Head of caudate nucleus (tissue), 42 donors: ENCODE measurements around the gene PIP5KL1.
A peak's percentile ranks its signal among the peaks of the same experiment; 100 is the strongest.

Experiments
- DNase-seq, 42 donors: peaks; one replicate each; pipeline versions ENCODE4 v3.0.0 to v3.0.0-alpha.2; 2020 to 2021; ENCODE audit warnings: mixed read lengths in 7 of 42
- intact Hi-C: fragments of 100-400 bp; cut with DNase I; formaldehyde crosslinking; loops from one replicate; pipeline ENCODE4 v1.15.0; 2022

Gene PIP5KL1

DNA sequence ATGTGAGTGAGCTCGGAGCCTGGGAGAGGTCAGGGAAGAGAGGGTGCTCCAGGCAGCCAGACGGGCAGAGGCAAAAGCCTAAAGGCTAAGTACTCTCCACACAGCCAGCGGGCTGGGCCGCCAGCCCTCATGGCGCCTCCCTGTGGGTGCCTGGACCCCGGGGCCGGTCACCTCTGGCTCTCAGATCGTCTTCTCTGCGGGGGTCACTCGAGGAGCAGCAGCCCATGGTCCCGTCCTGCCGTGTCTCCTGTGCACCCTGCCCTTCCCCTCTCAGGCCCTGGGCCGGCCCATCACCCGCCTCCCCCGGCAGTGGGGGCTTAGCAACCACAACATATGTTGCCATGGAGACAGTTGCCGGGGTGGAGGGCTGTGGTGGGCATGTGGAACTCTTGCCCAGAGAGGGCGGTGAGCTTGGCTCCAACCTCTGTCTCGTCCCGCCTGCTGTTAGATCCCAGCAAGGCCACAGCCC, 57.3 kb downstream of the PIP5KL1 start:
- DNase-seq = peak in 32 of 42 donors; percentile 17 to 84 (median 60)
- intact Hi-C loops = loop anchor here (5.0 to 10.0 kb wide), 3 partner anchors 44 to 138 kb away; partner anchors contain the start of genes ST6GALNAC4 and TOR2A

DNA sequence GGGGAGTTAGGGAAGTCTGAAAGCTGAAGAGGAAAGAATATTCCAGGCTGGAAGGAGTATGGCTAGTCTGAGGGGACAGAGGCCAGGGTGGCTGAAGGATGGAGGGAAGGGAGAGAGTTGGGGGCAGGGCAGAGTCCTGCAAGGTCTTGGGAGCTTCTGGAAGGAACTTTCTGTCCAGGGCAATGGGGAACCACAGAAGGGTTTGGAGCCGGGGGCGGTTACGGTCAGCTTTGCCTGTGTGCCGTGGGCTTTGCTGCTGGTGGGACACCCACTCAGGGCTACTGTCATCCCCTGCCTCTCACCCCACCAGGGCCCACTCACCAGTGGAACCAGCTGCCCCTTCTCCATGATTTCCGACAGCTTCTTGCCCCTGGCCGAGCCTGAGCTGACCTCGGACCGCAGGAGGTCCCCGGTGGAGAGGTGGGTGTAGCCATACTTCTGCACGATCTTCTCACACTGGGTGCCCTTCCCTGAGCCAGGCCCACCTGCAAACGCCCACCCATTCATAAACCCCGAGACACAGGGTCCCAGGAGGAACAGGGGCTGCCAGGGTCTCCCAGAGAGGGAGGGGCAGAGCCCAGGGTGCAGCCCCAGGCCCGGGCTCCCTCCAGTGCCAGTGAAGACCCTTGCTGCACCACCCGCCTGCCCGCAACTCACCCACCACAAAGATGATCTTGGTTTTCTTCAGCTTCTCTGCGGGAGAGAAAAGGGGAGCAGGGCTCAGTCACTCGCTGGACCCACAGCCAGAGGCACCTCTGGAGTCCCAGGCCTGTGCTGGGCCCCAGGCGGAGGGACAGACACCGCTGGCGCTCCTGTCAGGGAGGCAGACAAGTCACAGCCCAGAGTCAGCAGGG, 58.0 kb downstream of the PIP5KL1 start:
- no peak for DNase-seq
- intact Hi-C loops = loop anchor here (5.0 to 10.0 kb wide), 3 partner anchors 45 to 138 kb away; partner anchors contain the start of genes ST6GALNAC4 and TOR2A

DNA sequence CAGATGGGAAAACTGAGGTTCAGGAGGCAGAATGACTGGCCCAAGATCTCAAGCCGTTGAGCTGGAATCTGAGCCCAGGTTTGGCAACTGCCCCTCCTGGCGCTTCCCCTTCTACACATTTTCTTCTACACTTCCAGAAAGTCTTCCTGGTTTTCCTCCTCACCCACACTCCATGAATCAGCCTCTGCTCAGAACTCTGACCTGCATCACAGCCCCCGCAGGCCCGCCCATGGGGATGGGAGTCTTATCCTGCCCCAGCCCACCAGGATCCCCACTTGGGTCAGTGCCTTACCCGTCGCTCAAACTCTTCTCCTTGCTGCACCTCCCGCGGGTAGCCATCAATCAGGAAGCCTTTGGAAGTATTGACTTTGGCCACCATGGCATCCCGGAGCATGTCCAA, 59.0 kb downstream of the PIP5KL1 start:
- peak in 5 of 42 donors; percentile 32 to 55 (median 37) for DNase-seq
- intact Hi-C loops = loop anchor here (5.0 to 10.0 kb wide), 3 partner anchors 46 to 137 kb away; partner anchors contain the start of genes ST6GALNAC4 and TOR2A

DNA sequence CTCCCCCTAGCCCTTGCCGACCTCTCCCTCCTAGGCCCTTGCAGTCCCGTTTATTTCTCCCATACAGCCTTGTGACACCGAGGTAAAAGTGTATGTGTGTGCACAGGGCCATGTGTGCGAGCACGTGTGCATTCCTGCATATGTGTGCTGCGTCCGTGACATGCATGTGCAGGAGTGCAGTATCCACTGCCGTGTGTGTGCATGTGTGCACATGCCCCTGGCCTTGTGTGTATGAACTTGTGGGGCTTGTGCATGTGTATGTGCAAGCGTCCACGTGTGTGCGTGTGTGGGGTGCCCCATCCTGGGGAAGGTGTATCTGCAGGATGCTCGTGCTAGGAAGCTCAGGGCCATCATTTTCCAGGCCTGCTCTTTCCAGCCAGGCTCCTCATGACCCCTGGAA, 59.7 kb downstream of the PIP5KL1 start:
- intact Hi-C loops = loop anchor here (5.0 to 10.0 kb wide), 3 partner anchors 46 to 136 kb away; partner anchors contain the start of genes ST6GALNAC4 and TOR2A

More for the DNA sequence above, 59.7 kb downstream of the PIP5KL1 start:
- no peak for DNase-seq
